Measurements from ENCODE around the gene RUFY2. TPM values are rescaled to one million over a fixed set of nuclear protein-coding genes. Genes with fewer than 3 reads are reported as not detected.

The RUFY2 gene
- total RNA-seq, 1 donor from 2014 or later, result 12.0 TPM

DNA sequence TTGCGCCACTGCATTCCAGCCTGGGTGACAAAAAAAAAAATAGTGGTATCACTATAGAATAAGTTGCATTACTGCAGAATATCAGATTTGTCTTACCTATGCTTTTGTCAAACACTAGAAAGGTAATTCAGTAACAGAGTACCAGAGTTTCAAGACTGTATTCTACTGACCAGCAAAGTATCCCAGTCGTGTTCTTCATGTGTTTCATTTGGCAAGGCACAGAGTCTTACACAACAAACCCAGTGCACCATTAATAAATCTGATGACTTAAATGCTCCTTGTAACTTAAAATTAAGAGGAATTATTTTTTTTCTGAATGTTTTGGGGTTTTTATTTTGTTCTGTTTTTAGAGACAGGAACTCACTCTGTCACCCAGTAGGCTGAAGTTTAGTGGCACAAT lies 40.0 kb downstream of the RUFY2 start:
- intact Hi-C loops (cut with DNase I), result no loop called here
- DNase-seq (ENCODE audit: low spot score), result no peak

DNA sequence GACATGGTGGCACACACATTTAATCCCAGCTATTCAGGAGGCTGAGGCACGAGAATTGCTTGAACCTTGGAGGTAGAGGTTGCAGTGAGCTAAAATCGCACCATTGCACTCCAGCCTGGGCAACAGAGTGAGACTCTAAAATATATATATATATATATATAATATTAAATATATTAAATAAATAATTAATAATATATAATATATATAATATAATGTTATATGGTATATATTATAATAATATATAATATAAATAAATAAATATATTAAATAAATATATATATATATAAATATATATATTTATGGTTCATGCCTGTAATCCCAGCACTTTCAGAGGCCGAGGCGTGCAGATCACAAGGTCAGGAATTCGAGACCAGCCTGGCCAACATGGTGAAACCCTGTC lies 40.5 kb downstream of the RUFY2 start:
- intact Hi-C loops (cut with DNase I), result no loop called here
- DNase-seq (ENCODE audit: low spot score), result no peak

DNA sequence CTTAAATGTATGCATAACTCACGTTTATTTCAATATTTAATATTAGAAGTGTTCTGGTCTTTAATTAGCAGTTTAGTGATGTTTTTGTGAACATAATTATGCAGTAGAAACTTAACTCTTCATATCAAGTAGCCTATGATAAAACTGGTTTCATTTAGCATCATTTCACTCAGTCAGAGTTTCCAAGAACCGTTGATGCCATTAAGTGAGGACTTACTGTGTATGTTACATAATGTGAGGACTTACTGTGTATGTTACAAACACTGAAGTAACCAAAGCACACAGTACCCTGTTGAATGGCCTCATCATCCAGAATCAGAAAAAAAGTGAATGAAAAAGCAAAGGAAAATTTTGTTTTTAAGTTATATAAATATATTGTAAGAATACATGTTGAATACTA lies 41.5 kb downstream of the RUFY2 start:
- no peak for DNase-seq (ENCODE audit: low spot score)
- intact Hi-C loops (cut with DNase I), result no loop called here

DNA sequence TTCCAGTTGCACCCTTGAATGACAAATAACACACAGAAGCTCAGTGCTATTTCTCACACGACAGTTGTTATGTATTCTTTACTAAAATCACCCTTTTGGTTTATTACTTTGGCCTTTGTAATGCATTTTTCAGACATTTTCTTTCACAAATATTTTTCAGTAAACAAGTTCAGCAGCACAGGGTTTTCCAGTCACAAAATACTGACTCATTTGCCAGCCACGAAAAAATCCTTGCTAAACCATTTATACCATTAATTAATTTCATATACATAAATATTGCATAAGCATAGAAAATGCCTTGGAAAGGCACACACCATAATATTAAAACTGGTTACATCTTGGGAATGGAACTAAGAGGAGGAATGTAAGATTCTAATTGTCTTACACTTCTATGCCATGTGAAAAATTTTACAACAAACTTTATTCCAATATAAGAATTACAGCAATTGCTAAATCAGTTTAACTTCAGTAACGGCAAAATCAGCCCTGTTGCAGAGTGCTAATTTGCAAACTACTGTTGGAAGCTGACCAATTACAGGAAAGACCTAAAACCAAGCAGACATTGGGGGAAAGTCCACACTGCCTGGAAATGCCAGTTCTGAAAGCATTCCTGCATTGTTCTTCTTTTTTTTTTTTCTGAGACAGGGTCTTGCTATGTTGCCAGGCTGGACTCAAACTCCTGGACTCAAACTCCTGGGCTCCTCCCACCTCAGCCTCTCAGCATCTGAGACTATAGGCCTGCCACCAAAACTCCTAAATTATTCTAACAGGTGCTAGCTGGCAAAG lies 42.8 kb downstream of the RUFY2 start:
- intact Hi-C loops (cut with DNase I), result no loop called here
- no peak for DNase-seq (ENCODE audit: low spot score)

DNA sequence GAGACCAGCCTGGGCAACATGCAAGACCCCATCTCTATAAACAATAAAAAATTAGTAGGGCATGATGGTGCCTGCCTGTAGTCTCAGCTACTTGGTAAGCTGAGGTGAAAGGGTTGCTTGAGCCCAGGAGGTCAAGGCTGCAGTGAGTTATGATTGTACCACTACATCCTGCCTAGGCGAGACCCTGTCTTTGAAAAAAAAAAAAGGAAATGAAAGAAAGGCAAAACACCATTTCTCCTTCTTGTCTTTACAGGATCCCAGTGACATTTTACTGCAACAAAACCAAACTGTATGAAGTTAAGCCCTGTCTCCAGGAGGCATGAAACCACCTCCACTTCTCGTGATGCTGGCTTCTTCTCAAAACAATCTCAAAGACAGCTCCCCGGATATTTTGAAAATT lies 44.5 kb downstream of the RUFY2 start:
- intact Hi-C loops (cut with DNase I), result no loop called here
- DNase-seq (ENCODE audit: low spot score), result no peak

DNA sequence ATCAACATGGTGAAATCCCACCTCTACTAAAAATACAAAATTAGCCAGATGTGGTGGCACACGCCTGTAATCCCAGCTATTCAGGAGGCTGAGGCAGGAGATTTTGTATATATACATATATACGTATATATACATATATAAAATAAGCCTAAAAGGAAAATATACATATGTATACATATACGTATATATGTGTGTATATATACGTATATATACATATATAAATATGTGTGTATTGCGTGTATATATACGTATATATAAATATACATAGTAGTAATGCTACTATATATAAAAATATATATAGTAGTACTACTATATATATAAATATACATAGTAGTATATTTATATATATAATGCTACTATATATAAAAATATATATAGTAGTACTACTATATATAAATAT lies 47.9 kb downstream of the RUFY2 start:
- intact Hi-C loops (cut with DNase I), result no loop called here
- DNase-seq (ENCODE audit: low spot score), result no peak

DNA sequence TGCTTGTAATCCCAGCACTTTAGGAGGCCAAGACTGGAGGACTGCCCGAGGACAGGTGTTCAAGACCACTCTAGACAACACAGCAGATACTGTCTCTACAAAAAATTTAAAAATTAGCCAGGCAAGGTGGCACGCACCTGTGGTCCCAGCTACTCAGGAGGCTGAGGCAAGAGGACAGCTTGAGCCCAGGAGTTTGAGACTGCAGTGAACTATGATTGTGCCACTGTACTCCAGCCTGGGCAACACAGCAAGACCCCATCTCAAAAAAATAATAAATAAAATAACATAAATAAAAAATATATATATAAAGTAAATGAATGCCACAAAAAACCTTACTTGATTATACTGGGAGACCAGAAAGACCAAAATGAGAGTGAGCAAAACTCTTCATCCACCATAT lies 53.5 kb downstream of the RUFY2 start:
- intact Hi-C loops (cut with DNase I), result no loop called here
- no peak for DNase-seq (ENCODE audit: low spot score)

DNA sequence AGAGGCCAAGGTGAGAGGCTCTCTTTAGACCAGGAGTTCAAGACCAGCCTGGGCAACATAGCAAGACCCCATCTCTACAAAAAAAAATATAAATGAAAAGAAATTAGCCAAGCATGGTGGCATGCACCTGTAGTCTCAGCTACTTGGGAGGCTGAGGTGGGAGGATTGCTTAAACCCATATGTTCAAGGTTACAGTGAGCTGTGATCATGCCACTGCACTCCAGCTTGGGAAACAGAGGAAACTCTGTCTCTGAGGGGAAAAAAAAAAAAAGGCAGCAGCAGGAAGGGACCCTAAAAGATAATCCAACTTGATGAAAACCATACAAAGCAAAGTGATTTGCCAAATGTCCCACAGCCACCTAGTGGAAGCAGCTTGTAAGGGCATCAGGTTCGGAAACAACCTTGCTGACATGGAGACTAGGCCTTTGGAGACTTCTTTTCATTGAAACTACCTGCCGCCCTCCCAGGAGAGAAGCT lies 58.8 kb downstream of the RUFY2 start:
- intact Hi-C loops (cut with DNase I), result no loop called here
- no peak for DNase-seq (ENCODE audit: low spot score)

DNA sequence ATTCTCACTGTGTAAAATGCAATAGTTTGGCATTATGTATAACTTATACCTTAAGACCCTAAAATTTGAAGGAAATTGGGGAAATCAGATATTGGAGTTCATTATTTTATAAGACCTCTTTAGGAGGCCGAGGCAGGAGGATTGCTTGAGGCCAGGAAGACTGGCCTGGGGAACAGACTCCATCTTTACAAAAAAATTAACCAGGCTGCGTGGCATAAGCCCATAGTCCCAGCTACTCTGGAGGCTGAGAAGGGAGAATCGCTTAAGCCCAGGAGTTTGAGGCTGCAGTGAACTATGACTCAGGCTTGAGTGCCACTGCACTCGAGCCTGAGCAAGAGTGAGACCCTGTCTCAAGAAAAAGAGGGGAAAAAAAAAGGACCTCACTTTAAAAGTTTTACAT lies 60.3 kb downstream of the RUFY2 start:
- intact Hi-C loops (cut with DNase I), result no loop called here
- DNase-seq (ENCODE audit: low spot score), result no peak

DNA sequence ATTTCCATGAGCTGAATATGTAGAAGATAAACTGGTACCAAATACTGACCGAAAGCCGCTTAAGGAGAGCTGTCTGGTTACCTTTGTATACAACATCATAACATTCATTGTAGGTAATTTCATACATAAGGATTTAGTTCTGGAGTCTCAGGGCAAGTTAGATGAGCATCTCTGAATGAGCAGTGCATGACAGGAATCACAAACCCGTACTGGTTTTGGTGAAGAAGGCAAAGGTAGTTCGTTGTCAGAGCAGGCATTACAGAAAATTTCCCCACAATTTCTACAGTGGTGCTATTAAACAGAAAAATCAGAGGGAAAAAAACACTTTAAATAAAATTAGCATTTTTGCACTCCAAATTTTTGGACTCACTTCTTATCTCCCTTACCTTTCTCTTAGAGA lies 61.5 kb downstream of the RUFY2 start:
- intact Hi-C loops (cut with DNase I), result no loop called here
- DNase-seq (ENCODE audit: low spot score), result no peak

DNA sequence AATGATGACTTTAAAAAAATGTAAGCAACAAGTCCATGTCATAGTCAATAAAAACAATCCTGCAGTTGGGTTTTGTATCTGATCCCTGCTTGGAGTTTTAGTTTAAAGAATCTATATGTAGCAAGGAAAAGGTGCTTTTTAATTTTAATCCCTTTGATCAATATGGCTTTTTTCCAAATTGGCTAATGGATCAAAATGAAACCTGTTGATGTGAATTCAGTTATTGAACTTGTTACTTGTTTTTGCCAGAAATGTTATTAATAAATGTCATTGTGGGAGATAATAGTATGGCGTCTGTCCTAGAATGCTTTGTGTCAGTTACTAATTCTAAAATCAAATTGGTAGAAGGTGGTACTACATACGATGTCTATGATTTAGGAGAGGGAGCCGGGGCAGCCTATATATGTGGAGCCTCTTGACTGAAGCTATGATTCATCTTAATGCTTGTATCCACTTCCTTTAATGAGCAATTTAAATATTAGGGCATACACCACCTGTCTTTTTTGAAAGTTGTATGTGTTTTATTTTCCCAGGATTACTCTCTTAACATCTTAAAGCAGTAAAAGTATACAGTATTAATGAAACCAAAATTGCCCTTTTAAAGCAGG lies 64.1 kb downstream of the RUFY2 start:
- no peak for DNase-seq (ENCODE audit: low spot score)
- intact Hi-C loops (cut with DNase I), result no loop called here

DNA sequence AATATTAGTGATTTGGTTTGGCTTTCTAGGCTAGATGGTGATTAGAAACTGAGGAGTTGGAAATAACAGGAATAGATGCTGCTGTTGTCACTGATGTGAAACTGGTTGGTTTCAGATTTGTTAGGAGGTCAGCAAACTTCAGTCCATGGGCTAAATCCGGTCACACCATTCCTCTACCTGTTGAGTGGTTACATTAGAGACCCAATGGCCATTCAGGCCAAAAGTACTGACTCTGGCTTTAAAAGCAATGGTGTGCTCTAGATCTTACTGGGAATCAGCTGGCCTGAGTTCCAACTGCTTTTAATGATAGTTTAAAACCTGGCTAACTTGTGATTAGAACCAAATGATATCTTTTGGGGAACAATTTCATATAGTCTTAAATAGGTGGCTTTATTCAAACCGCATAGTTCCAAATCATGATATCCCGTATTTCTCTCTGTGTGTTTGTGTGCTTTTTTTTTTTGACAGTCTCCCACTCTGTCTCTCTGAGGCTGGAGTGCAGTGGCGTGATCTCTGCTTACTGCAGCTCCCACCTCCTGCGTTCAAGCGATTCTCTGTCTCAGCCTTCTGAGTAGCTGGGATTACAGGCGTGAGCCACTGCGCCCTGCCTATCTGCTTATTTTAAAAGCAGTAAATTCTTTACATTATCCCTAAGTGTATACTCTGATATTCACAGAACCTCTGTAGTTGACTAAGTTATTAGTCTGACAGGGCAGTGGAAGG lies 66.6 kb downstream of the RUFY2 start:
- DNase-seq (ENCODE audit: low spot score), result no peak
- intact Hi-C loops (cut with DNase I), result no loop called here

DNA sequence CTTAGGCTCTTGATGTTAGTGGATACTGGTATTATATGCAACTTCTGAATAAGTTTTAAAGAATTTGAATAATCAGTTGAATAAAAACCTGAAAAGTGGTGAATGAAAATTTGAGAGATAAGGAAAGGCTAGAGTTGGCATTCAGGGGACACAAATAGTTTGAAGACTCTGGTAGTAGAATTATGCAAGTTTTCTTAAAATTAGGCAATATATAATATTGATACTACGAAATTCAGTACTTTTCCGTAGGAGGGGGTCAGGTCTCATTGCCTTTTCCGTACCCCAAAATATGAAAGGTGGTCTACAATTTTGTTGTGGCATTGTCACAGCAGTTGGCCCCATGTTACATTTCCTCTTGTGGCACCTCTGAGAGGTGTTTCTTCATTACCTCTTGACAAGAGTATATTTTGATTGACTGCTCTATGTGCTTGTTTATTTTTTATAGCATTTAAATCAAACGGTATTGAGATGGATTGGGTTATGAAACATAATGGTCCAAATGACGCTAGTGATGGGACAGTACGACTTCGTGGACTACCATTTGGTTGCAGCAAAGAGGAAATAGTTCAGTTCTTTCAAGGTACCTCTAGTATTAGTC lies 70.2 kb downstream of the RUFY2 start:
- no peak for DNase-seq (ENCODE audit: low spot score)
- intact Hi-C loops (cut with DNase I), result loop anchor here (10.0 kb wide), 1 partner anchor 262 kb away; the partner anchor contains the start of gene HERC4

DNA sequence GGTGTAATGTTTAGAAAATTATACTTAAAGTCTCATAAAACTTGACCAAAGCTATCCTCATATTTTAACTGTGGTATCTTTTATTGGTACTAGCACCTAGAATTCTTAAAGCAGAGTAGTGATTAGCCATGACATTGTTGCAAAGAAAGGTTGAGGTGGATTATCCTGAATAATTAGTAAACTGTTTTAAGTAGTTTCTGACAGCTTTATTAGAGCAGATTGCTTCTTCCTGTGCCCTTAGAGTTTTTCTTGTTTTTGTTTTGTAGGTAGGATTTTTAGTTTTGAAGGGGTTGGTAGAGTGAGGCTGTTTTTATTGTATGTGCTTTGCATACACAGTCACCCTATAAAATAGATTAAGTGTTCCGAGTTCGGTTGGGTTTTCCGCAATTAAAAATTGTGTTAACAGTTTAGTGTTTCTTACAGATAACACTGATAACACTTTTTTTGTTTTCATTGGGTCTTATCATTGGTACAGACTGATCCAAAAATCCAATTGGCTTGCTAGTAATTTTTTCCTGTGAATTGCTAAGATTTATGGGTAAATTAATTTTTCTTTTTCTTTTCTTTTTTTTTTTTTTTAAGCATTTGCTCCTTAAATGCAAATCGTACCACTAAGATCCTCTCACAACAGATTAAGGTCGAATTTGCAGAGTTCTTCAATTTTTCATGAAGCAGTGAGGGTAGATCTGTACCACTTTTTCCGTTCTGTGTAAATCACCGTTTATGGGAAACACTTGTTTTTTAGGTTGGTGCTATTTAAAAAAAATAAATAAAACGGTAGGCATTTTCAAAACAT lies 72.2 kb downstream of the RUFY2 start:
- no peak for DNase-seq (ENCODE audit: low spot score)
- intact Hi-C loops (cut with DNase I), result loop anchor here (10.0 kb wide), 1 partner anchor 260 kb away; the partner anchor contains the start of gene HERC4

DNA sequence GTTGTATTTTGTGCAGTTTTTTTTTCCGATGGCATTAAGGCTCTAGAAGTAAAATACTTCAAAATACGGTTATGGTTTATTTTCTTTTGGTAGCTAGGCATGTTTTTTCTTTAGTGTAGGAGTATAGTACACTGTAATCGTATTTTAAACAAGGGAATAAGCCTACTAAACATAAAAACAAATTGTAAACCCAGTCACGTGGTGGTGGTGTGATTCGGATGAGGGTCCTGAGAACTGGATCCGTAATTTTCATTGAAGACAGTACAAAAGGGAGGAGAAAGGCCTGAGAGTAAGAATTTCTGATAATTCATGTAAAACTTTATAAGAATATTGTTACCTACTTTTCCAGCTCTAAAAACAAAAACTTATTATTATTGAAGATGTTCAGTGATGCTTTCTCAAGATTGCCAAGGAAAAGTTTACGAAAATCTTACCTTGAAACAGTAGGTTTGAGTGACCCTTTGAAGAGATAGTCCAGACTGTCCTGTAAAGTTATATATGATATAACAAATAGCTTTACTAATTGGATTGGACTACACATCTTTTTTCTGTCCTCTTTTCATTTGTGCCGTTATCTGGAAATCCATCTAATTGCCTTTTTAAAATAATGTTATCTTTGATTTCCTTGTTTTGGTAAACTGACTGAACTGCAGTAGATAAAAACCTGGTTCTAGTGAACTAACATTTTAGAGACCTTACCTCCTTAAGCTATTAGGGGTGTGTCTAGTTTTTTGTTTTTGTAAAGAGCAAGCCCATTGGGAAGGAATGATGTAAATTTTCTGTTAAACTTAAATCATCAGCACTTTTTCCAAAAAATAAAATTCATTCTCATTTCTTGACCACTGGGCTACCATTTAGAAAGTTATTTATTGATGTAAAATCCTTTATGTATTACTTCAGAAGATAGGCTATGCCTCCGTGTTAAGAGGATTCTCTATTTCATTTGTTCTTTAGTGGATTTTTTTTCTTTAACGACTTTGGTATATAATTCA lies 73.3 kb downstream of the RUFY2 start:
- DNase-seq (ENCODE audit: low spot score), result no peak
- intact Hi-C loops (cut with DNase I), result loop anchor here (10.0 kb wide), 1 partner anchor 259 kb away; the partner anchor contains the start of gene HERC4

DNA sequence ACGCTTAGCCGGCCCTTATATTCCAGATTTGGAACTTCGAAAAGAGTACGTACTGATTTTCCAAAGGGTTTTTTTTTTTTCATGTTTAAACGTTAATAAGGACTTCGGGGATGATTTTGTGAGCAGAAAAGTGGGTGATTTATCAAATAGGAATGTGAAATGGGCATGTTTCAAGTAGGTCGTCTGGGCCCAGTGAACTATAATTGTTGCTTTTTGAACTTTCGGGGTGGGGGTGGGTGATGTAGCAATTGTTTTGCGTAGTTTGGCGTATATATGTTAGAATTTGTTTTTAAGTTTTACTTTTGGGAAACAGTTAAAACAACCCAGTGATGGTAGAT lies 74.0 kb downstream of the RUFY2 start:
- intact Hi-C loops (cut with DNase I), result loop anchor here (10.0 kb wide), 1 partner anchor 258 kb away; the partner anchor contains the start of gene HERC4
- DNase-seq (ENCODE audit: low spot score), result no peak

DNA sequence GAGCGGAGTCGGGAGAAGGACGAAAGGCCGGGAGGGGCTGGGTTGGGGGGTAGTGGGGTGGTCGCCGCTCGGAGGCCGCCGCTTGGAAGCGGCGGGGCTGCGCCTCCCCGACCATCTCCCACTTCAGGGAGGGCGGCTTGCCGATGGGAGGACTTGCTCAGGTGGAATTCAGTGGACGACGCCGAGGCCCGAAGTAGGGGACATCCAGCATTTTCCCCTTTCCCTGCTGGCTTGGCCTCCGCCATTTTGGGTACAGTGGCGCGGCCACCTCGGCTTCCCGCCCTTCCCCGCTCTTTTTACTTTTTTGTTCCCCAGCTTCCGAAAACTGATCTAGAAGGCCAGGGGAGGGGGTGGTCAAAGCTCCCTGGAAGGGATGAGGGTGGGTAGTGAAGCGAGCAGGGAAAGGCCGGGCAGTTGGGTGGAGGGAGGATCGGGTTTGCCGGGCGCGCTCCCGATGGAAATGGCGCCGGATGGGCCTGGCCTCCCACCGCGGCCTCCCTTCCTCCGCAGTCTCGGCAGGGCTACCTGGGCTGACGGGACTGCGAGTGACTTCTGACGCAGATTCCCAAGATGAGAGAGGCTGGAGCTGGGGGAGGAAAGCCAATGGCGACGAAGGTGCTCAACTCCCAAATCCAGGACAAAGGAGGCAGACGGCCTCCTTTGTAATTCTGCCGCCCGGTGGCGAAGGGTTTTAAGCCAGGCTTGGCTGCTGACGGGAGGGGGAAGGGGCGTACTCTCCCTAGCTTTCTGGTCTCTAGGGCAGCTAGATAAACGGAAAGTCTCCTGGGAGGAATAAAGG lies 74.6 kb downstream of the RUFY2 start, which contains the start of gene PBLD:
PBLD (minus strand) TSS at position 670 of the 799 bp plus-strand sequence. CDS start 26,084 bp downstream, outside the sequence.
- intact Hi-C loops (cut with DNase I), result loop anchor here (10.0 kb wide), 1 partner anchor 258 kb away; the partner anchor contains the start of gene HERC4

More for the DNA sequence above, 74.6 kb downstream of the RUFY2 start, which contains the start of gene PBLD:
- peak; percentile 90 for DNase-seq (ENCODE audit: low spot score)
